GM19238 (cell line): Measurements from ENCODE around the gene DCAF11.
A peak's percentile ranks its signal among the peaks of the same experiment; 100 is the strongest.

Experiments used
- DNase-seq: peaks from one replicate; pipeline ENCODE4 v3.0.0; 2011; ENCODE audit warnings: low spot score; ENCODE audit not compliant: insufficient read length

DCAF11 gene

GRCh38 chr14:24159777-24160498, 45.4 kb downstream of the DCAF11 start:
- no peak for DNase-seq

- DNase-seq, result no peak
Observed at GRCh38 chr14:24160499-24160849, 45.9 kb downstream of the DCAF11 start.

- peak; percentile 93 for DNase-seq
Observed at GRCh38 chr14:24160850-24161804, 46.5 kb downstream of the DCAF11 start, which contains the start of gene IRF9. Gene IRF9 (plus strand): TSS chr14:24161265. CDS start chr14:24162145, 880 bp downstream.

- no peak for DNase-seq
Observed at GRCh38 chr14:24162093-24162492, 47.5 kb downstream of the DCAF11 start.

- DNase-seq, result no peak
Observed at GRCh38 chr14:24164518-24164991, 50.0 kb downstream of the DCAF11 start.

GRCh38 chr14:24165785-24166184, 51.2 kb downstream of the DCAF11 start:
- no peak for DNase-seq

- DNase-seq, result no peak
Observed at GRCh38 chr14:24167469-24168114, 53.0 kb downstream of the DCAF11 start.

- DNase-seq, result peak; percentile 93
Observed at GRCh38 chr14:24171422-24172260, 57.1 kb downstream of the DCAF11 start, which contains the start of gene REC8. Gene REC8 (plus strand): TSS chr14:24172080. CDS start chr14:24172553, 473 bp downstream.

- DNase-seq, result no peak
Observed at GRCh38 chr14:24172261-24172860, 57.8 kb downstream of the DCAF11 start.

- DNase-seq, result no peak
Observed at GRCh38 chr14:24172871-24173281, 58.3 kb downstream of the DCAF11 start.
